Measurements from ENCODE around the gene TMPRSS11A. TPM values are rescaled to one million over a fixed set of nuclear protein-coding genes. Genes with fewer than 3 reads are reported as not detected.

TMPRSS11A gene
- total RNA-seq, 2 donors from 2014 or later, result not detected

- H3K9me3 ChIP-seq, result no peaks in the 10 kb centered on the region
- intact Hi-C loops (cut with DNase I), result no loop called here
- no peaks in the 10 kb centered on the region for H3K4me1 ChIP-seq
- no peak overlapping the region for H3K4me3 ChIP-seq
- WGBS, 2 donors, result 73 to 75% methylated on average over 2 of the region's 2 CpGs
- DNase-seq (no peak), ATAC-seq (no peak)
- H3K36me3 ChIP-seq (replicated peaks in 1 of 2; ENCODE audit: insufficient read depth in 1 of 2, low read depth in 2 of 2), result no peaks in the 10 kb centered on the region
- TF ChIP-seq POLR2A (IDR thresholded peaks at IDR 0.05), result no peak
- TF ChIP-seq CTCF (IDR thresholded peaks at IDR 0.05), result no peak
- H3K27me3 ChIP-seq, result no peaks in the 10 kb centered on the region
- H3K27ac ChIP-seq, result no peak overlapping the region
Observed at GRCh38 chr4:67940506-67940905, 22.8 kb downstream of the TMPRSS11A start.

DNA sequence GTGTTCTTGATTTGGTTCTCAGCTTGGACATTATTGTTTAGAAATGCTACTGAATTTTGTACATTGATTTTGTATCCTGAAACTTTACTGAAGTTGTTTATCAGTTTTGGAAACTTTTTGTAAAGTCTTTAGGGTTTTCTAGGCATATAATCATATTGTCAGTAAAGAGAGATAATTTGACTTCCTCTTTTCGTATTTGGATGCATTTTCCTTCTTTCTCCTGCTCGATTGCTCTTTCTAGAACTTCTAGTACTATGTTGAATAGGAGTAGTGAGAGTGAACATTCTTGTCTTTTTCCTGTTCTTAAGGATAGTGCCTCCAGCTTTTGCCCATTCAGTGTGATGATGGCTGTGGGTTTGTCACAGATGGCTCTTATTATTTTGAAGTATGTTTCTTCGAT is 24.1 kb downstream of the TMPRSS11A start:
- Histone ChIP-seq H3K27ac (no peak overlapping the region), H3K36me3 (replicated peaks in 1 of 2; ENCODE audit: insufficient read depth in 1 of 2, low read depth in 2 of 2) (no peaks in the 10 kb centered on the region), H3K27me3 (no peaks in the 10 kb centered on the region), H3K9me3 (no peaks in the 10 kb centered on the region), H3K4me1 (no peaks in the 10 kb centered on the region), H3K4me3 (no peak overlapping the region)
- TF ChIP-seq CTCF (IDR thresholded peaks at IDR 0.05) (no peak), POLR2A (IDR thresholded peaks at IDR 0.05) (no peak)
- WGBS, 2 donors, result 56 to 71% methylated on average over 3 of the region's 3 CpGs
- ATAC-seq (no peak), DNase-seq (no peak)
- intact Hi-C loops (cut with DNase I), result no loop called here

- WGBS, 2 donors, result 30 to 59% methylated on average over 2 of the region's 2 CpGs
- Histone ChIP-seq H3K9me3 (no peaks in the 10 kb centered on the region), H3K27me3 (no peaks in the 10 kb centered on the region), H3K27ac (no peak overlapping the region), H3K36me3 (replicated peaks in 1 of 2; ENCODE audit: insufficient read depth in 1 of 2, low read depth in 2 of 2) (no peaks in the 10 kb centered on the region), H3K4me3 (no peak overlapping the region), H3K4me1 (no peaks in the 10 kb centered on the region)
- ATAC-seq (no peak), DNase-seq (no peak)
- TF ChIP-seq CTCF (IDR thresholded peaks at IDR 0.05), result no peak
- TF ChIP-seq POLR2A (IDR thresholded peaks at IDR 0.05), result no peak
- intact Hi-C loops (cut with DNase I), result no loop called here
Observed at GRCh38 chr4:67935888-67936287, 27.4 kb downstream of the TMPRSS11A start.

GRCh38 chr4:67934628-67935027 is 28.7 kb downstream of the TMPRSS11A start:
- Histone ChIP-seq H3K4me1 (no peaks in the 10 kb centered on the region), H3K4me3 (no peak overlapping the region), H3K36me3 (replicated peaks in 1 of 2; ENCODE audit: insufficient read depth in 1 of 2, low read depth in 2 of 2) (no peaks in the 10 kb centered on the region), H3K9me3 (no peaks in the 10 kb centered on the region), H3K27ac (no peak overlapping the region), H3K27me3 (no peaks in the 10 kb centered on the region)
- WGBS, 2 donors, result 32 to 34% methylated on average over 2 of the region's 2 CpGs
- TF ChIP-seq CTCF (IDR thresholded peaks at IDR 0.05) (no peak), POLR2A (IDR thresholded peaks at IDR 0.05) (no peak)
- intact Hi-C loops (cut with DNase I), result no loop called here
- no peak for ATAC-seq
- DNase-seq, result no peak

DNA sequence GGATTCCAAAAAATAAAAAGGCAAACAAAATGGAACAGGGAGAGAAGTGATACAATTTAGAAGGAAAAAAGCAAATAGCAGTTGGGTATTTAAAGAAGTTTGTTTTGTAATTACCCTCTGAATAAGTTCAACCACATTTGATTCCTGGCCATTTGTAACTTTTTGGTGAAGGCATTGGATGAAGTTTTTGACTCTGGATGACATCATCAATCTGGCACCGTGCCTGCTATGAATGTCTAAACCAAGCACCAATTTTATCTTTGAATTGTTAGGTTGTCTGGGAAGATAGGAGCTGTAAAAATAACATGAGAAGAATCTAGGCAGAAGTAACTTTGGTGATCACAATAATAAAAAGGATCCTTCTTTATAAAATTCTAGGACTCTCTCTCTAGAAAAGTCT is 29.5 kb downstream of the TMPRSS11A start:
- no peaks in the 10 kb centered on the region for H3K27me3 ChIP-seq
- no peaks in the 10 kb centered on the region for H3K4me1 ChIP-seq
- WGBS, 2 donors, result 16 to 32% methylated on average over 1 of the region's 1 CpG
- no peak for ATAC-seq
- H3K9me3 ChIP-seq, result no peaks in the 10 kb centered on the region
- TF ChIP-seq POLR2A (IDR thresholded peaks at IDR 0.05), result no peak
- no peak for TF ChIP-seq CTCF (IDR thresholded peaks at IDR 0.05)
- no peaks in the 10 kb centered on the region for H3K36me3 ChIP-seq (replicated peaks in 1 of 2; ENCODE audit: insufficient read depth in 1 of 2, low read depth in 2 of 2)
- intact Hi-C loops (cut with DNase I), result no loop called here
- DNase-seq, result no peak
- no peak overlapping the region for H3K4me3 ChIP-seq
- no peak overlapping the region for H3K27ac ChIP-seq
